Cerebellar cortex (tissue), 1 donor: ENCODE results near the gene PIK3R6.
"Not testable (repeated sequence)": the region's sequence is repeated elsewhere in the genome, so short reads cannot be mapped to it uniquely, and the experiment has no call there.

ENCODE experiments used
- DNase-seq: peaks from one replicate; pipeline ENCODE4 v3.0.0-alpha.2; 2015; ENCODE audit warnings: low spot score

PIK3R6 gene

DNA sequence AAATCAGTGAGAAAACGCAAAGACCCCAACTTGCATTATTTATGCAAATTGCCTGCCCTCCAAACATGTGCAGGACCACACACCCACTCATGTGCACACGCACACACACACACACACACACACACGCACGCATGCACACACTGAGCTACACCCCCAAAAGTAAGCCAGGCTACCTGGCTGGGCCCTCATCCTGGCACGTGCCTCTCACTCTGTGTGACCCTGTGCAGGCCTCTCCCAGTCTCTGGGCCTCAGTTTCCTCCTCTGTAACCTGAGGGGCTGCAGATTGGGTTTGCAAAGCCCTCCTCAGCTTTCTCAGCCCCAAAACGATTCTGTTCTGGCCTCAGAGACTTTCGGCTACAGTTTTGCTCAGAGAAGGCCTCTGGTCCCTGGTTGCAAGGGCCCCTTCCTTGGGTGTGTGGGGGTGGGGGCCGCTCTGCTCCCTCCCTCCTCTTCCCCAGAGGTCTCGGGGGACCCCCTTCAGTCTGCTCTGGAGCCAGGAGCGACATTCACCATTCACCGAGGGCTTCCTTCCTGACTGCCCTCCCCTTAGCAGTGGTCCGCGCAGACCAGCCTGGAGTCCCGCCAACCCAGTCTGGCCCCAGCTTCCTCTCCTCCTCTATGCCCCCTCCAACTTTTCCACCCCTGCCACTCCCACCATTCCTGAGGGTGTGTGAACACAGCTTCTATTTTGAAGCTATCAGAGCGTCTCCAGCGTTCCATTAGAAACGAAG, 5.4 kb upstream of the PIK3R6 start:
- DNase-seq, result no peak

DNA sequence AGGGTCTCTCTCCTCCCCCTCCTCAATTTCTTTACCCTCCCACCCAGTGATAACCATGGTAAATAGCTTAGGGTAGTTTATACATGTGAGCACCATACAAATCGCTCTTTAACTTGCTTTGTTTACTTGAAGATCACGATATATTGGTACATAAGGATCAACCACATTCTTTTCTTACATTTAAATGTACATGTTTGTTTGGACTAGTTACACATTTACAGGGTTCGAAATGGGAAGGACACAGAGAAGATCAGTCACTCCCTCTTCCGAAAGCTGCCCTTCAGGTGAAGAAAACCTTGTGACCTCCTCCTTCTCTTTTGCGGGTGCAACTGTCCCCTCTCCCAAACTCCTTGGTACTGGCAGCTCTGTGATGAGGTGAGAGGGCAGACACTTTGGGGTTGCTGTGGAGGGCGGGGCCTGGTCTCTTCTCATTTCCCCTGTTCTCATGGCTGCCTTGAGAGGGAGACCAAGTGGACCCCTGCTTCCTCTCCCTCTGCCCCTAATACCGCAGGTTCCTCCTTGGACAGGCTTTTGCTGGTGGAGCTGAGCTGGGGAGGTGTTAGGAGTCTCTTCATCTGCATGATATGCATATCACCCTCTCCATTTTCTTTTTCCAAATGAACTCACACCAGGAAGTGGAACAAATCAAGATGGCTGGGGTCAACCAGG, 4.7 kb upstream of the PIK3R6 start:
- no peak for DNase-seq

DNA sequence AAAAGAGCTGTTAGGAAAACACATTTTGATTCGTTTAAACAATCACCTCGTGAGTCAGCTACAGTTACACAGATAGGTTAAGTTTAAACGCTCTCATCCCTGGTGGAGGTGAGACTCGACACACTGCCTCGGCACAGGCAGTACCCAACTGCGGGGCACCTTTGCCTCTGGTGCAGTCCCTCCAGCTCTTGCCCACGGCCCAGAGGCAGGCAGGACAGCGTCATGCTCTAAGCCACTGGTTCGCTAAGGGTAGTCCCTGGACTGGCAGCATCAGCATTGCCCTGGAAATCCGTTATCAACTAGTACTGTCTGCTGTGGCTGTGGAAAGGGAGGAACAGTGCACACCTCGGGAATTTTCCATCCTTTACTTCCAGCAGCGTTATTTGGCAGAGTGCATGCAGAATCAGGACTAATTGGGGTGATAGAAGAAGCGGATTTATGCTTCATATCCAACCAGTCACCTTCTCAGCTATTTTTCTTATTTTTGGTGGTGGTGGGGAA, 3.7 kb upstream of the PIK3R6 start:
- DNase-seq, result no peak

DNA sequence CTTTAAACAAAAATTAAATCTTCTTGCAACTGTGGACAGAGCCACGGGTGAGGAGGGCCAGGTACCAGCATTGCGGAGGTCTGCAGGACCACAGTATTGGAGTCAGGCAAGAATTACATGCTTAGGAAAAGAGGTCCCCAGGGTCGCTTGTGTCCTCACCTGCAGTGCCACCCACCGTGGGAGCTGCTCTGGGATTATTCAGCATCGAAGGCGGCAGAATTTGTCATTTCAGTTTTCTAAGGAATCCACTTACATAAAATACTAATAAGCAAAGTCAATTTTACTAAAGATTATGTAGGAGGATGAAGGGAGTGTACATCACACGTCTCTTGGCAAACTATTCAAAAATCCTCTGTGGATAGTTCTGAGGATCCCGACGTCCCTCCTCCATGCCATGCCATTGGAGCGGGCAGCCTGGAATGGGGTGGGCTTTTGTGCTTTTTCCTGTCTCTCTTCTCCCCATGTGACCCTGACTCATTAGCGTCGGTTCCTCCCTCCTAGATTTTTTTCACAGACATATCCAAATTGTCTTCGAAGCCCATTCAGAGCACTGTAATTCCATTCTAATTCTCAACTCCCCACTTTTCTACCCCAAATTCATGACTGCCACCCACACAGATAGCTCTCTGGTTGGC, 3.0 kb upstream of the PIK3R6 start:
- DNase-seq, result no peak

DNA sequence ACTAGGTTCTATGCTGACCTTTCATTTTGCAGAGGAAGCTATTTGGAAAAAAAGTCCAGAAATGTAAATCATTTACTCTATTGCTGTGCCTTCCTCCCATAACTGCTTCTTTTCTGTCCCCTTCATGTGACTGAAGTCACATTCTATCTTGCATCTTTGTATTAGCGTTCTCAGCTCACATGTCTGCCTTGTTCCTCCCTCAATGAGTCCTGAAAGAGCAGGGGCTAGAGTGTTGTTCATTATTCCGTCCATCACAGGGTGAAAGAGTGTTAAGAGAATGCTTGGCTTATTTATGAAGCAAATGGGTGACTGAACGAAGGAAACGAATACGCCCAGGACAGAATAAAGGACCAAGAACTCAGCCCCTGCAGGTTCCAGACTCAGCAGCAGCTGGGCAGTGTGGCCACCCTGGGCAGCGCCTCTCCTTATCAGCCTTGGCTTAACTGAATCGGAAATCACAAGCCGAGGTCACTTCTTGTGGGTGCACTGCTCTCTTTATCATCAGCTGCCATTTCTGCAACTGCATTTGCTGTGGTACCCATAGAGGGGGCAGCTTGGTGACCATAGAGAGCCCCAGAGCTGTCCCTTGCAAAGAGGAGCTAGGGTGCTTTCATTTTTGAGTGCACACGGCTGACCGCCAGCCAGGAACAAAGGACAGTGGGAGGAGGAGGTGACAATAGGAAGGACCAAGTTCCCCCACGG, 1.8 kb upstream of the PIK3R6 start:
- DNase-seq, result no peak

DNA sequence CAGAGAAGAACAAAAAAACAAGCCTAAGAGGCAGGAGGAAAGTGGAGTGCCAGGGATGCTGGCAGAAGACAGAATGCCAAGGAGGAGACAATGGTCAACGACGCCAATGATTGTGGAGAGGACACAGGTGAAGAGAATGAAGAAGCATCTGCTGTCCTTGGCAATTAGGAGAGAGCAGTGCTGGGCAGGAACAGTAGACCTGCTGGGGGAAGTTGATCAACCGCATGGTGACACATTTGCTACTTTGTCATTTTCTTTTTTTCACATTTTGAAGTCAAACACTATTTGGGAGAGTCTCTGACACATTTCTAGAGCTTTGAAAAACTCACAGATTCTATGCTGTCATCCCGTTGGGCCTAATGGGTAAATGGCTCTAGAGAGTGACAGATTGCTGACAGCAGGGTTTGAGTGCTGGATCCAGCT, 1.1 kb upstream of the PIK3R6 start:
- DNase-seq, result peak; percentile 78

DNA sequence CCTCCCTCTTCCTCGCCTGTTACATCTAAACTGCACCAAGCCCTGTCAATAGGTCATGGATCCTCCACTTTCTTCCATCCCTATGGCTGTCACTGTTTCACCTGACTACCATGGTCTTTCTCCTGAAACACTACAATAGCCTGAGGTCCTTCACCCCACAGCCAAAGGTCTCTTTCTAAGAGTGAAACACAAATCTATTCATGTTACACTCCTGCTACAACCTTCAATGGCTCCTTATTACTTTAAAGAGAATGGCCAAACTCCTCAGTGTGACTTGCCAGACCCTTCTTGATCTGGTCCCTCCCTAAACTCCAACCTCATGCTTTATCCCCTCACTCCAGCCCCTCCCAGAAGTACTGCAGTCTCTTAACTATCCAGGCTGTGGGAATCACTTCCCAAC, 618 bp upstream of the PIK3R6 start:
- DNase-seq, result no peak

DNA sequence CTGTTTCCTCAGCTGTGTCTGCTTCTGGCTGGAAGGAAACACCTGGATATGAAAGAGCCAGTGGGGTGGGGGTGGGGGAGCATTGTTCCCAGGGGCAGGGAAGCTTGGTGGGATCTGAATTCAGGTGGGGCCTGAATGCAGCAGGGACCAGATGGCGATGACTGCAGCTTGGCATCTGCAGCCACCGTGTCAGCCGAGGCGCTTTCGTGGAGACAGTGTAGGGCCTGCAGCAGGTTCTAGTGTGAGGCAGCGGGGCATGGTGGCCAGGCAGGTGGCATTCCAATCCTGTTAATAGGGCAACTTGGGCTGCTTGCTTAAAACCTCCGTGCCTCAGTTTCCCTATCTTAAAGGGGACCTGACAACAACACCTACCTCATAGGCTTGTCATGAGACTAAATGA, 1.7 kb downstream of the PIK3R6 start:
- no peak for DNase-seq

DNA sequence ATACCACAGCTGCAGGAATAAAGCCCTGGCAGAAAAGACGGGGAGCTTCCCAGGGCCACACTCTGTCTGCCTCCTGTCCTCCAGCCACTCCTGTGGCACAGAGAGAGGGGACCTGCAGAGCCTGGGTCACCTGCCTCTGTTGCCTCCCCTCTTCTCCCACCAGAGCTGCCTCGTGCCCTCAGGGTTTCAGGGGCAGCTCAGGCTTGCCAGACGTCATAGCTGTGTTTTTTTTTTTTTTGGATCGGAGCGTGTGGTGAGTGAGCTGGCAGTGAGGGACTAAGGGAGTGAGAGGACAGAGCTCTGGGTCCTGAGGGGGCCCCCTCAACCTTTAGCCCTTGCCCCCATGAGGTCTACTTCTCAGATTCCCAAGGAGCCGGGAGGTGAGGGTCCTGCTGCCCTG, 2.1 kb downstream of the PIK3R6 start:
- no peak for DNase-seq

DNA sequence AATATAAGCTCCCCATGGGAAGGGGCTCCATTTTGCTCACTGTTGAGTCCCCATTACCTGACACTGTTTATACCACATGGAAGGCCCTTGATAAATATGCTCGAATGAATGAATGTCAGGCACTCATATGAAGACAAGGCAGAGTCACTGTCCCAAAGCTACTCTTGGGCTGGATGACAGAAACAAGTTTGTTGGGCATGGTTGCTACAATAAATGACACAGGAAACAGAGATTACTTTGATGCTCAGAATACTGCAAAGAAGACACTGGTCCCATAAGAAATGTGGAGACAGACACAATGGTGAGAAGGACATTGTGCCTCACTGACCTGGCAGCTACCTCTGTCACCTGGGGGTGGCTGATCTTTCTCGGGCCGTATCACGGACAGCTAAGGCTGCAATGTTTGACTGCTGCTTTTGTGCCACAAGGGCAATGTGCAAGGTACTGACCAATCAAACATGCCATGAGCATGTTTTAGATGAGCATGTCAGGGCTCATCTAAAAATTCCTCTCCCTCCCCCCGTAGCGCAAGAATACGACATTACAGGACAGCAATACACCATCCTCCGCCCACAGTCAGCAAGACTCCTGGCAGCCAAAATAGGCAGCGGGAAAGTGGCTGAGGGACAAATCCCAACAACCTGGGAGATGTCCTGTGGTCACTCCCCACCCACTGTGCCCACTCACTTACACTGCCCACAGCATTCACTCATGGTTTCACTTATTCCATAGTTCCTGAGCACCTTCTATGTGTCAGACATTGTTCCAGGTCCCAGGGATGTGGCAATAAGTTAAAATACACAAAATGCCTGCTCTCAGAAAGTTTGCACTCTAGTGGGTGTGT, 5.0 kb downstream of the PIK3R6 start:
- DNase-seq, result peak; percentile 10

DNA sequence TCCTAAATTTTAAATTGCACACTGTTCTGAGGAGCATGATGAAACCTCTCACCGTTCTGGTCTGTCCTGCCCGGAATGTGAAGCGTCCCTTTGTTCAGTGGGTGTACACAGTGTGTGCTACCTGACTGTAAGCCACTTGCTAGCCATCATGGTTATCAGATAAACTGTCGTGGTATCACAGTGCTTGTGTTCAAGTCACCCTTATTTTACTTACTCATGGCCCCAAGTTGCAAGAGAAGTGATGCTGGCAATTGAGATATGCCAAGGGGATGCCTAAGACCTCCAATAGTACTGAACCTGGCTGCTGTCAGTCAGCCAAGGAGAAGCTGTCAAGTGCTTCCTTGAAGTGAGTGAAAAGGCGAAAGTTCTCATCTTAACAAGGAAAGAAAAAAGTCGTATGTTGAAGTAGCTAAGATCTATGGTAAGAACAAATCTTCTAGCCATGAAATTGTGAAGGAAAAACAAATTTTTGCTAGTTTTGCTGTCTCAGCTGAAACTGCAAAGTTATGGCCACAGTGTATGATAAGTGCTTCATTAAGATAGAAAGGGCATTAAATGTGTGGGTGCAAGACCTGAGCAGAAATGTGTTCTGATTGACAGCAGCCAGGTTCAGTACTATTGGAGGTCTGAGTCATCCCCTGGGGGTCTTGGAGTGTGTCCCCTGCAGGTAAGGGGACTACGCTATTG, 5.8 kb downstream of the PIK3R6 start:
- no peak for DNase-seq

DNA sequence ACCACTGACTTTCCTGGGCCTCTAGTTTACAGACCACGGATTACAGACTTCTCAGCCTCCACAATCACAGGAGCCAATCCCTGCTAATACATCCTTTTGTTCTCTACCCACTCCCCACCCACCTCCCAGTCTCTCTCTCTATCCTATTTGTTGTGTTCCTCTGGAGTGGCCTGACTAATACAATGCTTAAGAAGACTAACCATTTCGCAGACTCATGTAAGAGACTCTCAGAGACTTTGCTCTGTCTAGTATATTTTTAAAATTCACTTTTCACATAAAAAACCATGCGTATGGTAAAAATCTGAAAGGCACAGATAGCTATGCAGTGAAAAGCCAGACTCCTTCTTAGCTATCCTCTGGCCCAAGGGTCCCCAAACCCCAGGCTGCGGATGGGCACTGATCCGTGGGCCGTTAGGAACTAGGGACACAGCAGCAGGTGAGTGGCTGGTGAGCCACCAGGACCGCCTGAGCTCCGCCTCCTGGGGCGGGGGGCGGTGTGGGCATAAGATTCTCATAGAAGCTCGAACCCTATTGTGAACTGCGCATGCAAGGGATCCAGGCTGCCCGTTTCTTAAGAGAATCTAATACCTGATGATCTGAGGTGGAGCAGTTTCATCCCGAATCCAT, 7.6 kb downstream of the PIK3R6 start:
- no peak for DNase-seq

DNA sequence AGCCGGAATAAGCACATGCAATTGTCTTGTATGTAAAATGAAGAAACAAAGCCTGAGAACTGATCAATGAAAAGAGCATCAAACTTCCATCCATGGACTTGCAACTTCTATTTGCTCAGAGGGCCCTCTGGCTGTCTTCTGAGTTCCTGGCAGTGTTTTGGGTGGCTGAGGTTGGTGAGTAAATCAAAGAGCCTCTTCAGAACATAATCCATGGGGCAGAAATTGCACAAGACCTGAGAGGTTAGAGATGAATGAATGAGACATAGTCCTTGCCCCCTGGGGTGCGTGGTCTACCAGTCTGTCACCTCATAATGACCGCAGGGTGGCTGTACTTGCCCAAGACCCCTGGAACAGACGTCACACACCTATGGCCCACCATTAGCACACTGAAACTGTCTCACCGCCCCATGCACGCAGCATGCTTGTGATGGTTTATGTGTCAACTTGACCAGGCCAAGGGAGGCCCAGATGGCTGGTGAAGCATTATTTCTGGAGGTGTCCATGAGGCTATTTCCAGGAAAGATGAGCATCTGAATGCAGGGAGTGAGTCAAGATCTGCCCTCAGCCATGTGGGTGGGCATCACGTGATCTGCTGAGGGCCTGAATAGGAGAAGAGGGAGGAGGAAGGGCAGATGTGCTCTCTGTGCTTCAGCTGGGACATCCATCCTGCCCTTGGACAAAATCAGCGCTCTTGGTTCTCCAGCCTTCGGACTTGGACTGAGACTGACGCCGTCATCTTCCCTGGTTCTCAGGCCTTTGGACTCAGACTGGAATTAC, 8.3 kb downstream of the PIK3R6 start:
- DNase-seq, result no peak

DNA sequence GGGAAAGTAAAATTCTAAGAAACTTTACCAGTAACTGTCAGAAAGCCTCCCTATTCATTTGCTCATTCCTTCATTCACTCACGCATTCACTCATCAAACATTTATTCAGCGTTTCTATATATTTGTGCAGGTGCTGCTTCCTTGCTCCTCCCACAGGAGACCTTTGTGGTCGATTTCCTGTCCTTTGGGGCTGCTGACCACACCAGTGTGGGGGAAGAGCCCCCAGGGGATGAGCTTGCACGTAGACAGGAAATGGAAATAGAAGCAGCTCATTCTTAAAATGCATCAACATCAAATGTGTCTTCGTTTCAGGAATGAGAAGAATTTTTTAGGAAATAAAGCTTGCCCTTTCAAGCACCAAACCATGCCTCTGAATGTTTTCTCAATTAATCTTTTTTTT, 9.6 kb downstream of the PIK3R6 start:
- DNase-seq, result no peak

DNA sequence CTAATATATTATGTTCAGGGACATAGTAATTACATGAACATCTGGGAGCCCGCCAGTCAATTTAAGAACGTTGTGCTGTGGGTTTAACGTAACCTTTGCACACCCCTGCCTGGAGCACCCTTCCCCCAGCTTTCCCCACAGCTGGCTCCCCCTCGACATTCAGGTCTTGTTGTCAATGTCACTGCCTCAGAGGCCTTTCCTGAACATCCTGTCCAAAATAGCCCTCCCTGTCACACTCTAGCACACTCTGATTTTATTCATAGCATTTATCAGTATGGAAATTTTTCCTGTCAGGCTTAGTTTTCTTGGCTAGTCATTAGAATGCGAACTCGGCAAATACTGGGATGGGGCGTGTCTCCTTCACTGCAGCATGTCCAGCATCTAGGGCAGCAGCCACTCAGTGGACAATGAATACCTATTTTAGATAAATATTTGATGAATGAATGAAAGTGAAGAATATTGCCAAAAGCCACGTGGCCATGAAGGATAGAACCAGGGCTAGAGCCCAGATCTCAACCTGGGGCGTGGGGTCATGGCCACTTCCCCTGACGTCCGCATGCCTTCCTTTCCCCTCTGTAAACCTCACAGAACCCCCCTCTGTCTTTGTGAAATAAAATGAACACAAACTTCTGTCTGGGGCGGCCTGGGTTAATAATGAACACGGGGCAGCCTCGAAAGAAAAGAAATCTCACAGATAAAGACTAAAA, 10.5 kb downstream of the PIK3R6 start:
- no peak for DNase-seq

DNA sequence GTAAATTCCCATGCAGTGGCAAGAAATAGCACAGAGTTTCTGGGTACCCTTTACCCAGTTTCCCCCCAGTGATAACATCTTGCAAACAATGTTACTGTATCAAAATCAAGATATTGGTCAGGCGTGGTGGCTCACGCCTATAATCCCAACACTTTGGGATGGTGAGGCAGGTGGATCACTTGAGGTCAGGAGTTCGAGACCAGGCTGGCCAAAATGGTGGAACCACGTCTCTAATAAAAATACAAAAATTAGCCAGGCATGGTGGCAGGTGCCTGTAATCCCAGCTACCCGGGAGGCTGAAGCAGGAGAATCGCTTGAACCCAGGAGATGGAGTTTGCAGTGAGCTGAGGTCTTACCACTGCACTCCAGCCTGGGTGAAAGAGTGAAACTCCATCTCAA, 11.3 kb downstream of the PIK3R6 start:
- DNase-seq, result not testable (repeated sequence)

DNA sequence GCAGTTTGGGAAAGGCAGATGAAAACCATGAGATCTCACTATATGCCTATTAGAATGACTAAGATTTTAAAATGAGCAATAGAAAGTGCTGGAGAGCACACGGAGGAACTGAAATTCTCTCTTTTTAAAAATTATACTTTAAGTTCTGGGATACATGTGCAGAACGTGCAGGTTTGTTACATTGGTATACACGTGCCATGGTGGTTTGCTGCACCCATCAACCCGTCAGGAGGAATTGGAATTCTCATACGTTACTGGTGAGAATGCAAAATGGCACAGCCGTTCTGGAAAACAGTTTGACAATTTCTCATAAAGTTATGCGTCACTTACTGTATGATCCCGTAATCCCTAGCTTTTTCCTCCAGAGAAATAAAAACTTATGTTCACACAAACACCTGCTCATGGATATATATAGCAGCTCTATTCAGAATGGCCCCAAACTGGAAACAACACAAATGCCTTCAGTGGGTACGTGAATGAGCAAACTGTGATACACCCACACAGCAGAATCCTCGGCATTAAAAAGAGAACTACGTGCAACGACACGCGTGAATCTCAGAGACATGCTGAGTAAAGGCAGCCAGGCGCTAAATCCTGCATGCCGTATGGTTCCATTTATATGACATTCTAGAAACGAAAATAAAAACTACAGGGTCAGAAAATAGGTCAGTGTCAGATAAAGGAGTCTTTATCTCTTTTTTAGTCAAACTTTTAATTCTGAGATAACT, 11.8 kb downstream of the PIK3R6 start:
- no peak for DNase-seq

DNA sequence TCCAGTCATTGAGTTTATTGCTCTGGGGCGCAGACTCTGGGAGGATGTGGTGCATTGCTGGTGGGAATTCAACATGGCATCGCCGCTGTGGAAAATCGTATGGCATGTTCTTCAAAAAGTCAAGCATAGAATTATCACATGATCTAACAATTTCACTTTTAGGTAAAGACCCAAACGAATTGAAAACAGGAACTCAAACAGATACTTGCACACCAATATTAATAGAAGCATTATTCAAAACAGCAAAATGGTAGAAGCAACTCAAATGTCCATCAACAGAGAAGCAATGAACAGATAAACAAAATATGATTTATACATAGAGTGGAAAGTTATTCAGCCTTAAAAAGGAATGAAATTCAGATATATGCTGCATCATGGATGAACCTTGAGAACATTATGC, 15.9 kb downstream of the PIK3R6 start:
- DNase-seq, result no peak
